GM10847 (cell line): Measurements from ENCODE around the gene ARAP1.

Experiments used
- POLR2A ChIP-seq: IDR thresholded peaks from 2 replicates; pipeline ENCODE4 v1.6.1; 2011; ENCODE audit not compliant: insufficient read length; ENCODE audit errors: extremely low read depth

ARAP1 gene

DNA sequence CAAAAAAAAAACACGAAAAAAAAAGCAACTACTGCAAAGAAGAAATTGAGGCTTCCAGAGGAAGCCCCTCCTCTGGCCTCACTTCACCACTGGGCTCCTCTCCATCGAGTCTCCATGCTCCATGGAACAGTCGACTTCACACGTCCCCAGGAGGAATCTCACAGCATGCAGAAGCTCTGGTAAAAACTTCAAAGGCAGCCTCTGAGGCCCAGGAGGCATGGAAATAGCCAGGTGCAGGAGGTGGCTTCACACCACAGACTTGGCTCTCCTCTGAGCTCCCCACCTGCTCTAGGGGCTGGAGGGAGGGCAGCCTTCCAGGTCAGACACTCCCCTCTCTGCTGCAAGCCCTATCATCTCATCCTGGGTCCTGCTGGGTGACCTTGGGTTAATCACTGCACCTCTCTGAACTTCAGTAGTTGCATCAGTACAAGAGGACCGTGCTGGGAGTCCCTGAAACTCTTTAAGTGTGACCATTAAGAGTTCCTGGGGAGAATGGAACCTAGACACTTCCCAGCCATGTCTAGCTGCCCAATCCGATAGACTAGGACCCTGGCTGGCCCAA is 86.2 kb downstream of the ARAP1 start:
- no peak for TF ChIP-seq POLR2A

GRCh38 chr11:72662036-72662435 is 90.2 kb downstream of the ARAP1 start:
- TF ChIP-seq POLR2A, result no peak

DNA sequence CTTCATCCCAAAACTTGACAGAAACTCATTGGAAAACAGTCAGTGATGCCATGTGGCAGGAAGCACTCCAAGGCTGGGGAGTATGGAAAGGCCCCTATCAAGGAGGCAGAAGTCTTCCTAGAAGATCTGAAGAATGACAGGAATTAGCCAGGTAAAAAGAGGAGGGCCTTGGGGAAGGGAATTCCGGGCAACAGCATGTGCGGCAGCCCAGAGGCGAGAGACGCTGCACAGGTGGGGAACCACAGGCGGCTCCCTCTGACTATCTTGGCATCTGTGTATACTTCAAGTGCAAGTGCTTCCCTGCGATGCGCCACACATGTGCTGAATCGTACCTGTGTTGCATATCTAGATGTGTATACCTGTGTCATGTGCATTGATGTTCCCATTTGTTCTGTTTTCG is 90.7 kb downstream of the ARAP1 start:
- no peak for TF ChIP-seq POLR2A

DNA sequence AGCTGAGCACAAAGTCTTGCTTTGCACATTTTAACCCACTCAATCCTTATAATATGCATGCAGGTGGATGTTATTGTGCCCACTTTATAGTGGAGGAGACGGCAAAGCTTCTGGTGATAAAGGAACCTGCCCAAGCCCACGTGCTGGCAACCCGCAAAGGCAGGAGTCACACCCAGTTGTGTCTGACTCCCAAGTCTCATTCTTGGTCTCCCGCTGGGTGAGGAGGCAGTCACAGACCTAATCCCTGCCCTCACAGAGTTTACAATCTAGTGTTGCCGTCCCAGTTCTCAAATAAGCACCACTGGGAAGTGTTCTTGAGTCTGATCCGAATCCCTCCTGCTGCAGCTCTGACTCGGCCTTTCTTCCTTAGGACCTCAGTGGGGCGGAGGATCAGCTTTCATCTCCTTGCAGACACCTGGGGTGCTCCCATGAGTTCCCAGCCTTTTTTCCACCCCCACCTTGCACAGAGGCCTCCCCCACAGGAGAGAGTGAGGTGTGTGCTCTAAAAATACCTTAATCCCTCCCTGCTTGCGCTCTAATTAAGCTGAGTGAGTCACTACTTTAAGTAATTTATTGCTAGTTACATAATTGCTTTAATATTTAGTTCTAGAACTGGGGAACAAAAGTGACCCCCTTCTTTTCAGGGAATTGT is 93.1 kb downstream of the ARAP1 start:
- no peak for TF ChIP-seq POLR2A

DNA sequence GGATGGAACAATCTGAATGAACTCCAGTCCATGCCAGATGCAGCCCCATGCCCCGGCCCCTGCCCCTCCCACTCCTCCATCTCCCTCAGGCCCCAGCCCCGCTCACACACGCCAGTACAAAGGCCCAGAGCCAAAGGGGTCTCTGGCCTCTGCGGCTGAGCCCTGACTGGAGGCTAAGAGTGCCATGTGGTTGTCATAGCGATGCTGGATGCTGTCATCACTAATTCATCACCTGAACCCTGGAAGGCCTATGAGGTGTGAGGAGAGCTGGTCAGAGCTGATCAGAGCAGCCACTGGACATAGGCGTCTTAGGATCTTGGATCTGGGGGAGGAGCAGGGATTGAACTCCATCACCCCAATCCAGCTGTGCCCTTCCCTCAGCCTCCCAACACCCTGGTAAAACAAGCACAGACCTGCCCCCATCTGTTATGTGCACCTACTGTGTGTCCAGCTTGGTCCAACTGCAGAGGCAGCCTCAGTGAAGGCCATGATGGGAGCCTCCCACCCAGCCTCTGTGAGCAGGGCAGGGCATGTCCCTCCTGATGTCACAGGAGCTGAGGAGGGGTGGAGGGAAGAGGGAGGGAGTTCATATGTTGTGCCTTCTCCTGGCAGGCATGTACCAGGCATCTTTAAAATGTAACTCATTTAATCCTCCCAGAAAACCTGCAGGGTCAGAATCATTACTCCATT is 94.7 kb downstream of the ARAP1 start:
- no peak for TF ChIP-seq POLR2A

DNA sequence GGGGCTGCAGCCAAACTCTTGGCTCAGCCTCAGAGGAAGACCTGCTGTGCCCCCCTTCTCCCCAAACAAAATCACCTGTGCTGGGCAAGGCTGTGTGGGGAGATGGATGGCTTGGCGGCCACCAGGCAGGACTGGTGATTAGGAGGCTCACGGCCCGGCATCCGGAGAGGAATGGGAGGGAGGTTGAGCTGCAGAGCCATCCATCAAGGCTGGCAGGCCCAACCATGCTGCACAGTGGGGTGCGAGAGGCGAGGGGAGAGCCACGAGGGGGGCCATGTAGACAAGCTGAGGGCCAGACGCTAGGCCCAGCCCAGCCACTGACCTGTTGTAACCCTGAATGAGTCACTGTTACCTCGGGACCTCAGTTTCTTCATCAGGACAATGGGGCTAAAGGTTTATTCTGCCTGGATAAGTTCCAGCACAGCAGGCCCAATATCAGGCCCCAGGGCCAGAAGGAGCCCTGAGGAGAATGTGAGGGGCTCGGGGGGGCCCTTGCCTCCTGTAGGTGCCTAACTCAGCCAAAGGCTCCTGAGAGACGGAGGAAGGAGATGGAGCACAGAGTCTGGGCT is 96.2 kb downstream of the ARAP1 start:
- no peak for TF ChIP-seq POLR2A

DNA sequence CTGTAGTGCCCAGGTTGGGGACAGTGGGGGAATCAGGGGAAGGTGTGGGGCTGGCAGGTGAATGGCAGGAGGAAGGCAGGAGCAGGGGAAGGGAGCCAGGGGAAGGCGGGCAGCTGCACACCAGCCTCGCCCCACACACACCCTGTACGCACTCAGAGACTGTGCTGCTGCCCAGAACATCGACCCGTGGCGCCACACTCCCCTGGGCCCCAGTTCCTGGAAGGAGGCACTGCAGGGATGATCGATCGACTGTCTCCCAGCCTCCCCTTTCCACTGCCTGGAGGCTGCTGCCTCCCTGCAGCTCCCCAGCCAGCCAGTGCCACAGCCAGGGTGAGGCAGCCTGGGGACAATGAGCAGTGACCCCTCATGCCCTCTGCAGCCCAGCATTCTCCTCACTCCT is 97.2 kb downstream of the ARAP1 start:
- no peak for TF ChIP-seq POLR2A

DNA sequence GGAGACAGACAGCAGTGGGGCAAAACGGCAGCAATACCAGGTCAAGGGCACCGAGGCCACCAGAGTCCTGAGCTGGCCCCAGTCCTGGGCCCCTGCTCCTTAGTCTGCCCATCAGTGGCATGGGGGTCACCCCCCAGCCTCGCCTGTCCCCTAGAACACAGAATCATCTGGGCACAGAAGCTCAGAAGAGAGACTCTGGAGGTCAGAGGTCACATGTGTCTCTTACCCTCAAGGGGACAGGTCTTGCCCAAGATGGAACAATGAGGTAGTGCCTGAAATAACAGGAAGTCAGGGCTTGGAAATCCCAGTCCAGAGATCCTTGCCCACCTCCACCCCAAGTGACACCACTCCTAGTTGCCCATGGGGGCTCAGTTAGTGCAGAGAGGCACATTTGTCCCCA is 98.6 kb downstream of the ARAP1 start:
- TF ChIP-seq POLR2A, result no peak

DNA sequence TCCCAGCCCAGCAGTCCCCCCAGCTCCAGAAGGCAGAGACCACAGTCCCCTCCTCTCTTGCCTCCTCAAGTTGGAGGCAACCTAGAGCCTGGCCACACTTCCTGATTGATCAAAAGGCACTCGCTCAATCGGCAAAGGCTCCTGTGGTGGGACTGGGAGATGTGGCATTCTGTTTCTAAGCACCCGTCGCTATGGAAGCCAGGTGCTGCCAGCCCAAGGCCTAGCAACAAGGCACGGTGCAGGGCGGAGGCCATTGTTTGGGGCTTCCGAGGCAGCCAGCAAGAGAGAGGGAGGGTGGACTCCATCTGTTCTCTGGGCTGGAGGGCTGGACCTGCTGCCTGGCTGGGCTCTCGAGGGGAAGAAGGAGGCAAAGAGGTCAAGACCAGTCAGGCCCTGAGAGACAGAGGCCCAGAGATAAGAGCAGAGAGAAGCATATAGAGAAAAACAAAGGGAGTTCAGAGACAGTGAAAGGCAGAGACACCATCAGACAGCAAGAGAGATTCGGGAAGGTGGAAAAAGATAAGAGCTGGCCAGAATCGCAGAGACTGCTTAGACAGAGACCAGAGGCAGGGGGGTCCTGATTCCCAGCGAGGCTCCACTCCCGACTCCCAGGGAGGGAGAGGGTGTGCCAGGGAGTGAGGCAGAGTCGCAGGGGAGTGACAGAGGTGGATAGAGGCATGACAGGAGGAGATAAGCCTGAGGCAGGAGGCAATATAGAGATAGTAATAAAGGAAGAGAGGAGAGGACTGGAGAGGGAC is 99.2 kb downstream of the ARAP1 start:
- TF ChIP-seq POLR2A, result no peak

- TF ChIP-seq POLR2A, result no peak
Observed at GRCh38 chr11:72652133-72652532, 100.1 kb downstream of the ARAP1 start.

DNA sequence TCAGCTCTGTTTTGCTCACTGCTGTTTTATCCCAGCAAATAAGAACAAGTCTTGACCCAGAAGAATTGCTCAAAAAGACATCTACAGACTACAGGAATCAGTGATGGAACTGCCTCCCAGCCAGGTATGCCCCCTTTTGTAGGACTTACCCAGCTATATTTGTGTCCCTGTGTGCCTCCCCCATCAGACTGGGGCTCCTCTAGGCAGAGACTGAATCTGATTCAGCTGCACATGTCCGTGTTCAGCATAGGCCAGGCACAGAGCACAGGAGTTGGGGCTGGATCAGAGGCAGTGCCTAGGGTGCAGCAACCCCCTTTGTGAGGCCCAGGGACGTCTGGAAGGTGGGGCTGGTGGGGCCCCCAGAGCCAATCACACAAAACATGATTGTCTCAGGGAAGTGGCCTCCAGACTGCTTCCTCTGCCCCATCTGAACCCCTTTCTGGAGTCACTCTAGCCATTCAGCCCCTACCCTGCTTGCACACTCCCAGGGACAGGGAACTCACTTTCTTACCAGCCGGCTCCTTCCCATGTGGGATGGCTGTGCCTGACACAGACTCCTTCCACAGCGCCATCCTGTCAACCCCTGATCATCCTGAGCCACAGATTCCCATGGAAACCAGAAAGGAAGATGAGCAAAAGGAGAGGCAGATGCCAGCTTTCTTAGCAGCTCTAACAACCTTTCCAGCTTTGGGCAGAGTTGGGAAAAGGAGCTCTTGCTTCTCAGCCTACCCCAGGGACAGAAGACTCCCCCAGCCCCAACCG is 102.8 kb downstream of the ARAP1 start:
- TF ChIP-seq POLR2A, result no peak

DNA sequence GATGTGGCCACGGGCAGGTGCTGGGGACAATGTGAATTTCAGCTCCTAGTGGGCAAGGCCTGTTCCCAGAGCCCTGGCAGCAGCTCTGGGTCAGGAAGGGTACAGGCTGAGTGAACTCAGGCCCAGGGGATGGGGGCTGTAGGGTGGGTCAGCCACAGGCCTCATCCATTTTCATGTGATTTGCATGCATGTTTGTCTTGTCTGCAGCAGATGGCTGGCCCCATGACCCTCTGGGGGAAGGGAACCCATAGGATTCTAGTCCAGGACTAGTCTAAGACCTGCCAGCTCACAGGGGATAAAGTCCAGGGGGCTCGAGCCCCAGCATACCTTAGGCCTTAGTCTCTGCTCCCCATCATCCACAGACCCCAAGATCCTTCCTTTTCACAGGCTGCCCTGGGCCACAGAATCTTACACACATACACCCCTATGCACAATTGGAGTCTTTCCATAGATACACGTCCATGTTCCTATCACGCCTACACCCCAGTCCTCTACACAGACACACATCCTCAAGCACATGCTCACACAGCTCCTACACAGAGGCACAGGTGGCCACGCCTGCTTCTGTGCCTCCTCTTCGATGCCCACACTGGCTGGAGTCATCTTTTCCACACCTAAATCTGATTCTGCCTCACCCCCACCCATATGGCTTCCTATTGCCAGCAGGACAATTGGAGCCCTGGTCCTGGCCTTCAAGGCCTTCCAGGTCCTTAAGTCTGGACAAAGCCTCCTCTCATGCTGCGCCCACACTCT is 103.6 kb downstream of the ARAP1 start:
- no peak for TF ChIP-seq POLR2A

DNA sequence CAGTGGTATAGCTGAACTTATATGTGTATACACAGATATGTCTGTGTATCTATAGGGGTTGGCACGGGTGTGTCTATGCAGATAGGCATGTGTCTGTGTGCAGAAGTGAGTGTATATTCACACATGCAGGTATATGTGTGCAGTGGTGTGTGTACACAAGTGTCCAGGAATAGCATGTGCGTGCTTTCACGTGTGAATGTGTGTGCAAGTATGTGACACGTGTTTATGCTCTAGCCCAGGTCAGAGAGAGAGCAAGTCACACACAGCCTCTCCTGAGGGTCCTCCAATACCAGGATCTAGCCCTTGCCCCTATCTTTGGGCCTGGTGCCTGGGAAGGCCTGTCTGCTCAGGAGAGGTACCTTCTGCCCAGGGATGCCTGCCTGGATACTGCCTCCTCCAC is 104.3 kb downstream of the ARAP1 start:
- TF ChIP-seq POLR2A, result no peak

GRCh38 chr11:72646472-72646871 is 105.7 kb downstream of the ARAP1 start:
- TF ChIP-seq POLR2A, result no peak
